Keratinocyte (primary cell): Measurements from ENCODE around the gene KHNYN. TPM values are rescaled to one million over a fixed set of nuclear protein-coding genes. Genes with fewer than 3 reads are reported as not detected.

ENCODE experiments used
- DNase-seq: peaks from one replicate; pipeline ENCODE4 v3.0.0-alpha.2; 2011; ENCODE audit warnings: low read depth, missing footprints, low spot score
- FAIRE-seq: peaks from 2 replicates; lab custom pipeline; 2011; peaks lifted over from hg19 to GRCh38; lab: Jason Lieb, UNC
- H2AFZ ChIP-seq: 2 replicates; pipeline ENCODE4 v1.6.0; 2012; ENCODE audit warnings: low read length, control low read depth, inconsistent platforms; ENCODE audit not compliant: control insufficient read depth
- H3K27ac ChIP-seq: 2 replicates; pipeline ENCODE4 v1.5.1; 2011; ENCODE audit warnings: low read length; ENCODE audit not compliant: control insufficient read depth, insufficient read depth
- H3K27me3 ChIP-seq: 3 replicates; pipeline ENCODE4 v1.6.0; 2011; ENCODE audit warnings: low read length; ENCODE audit not compliant: control insufficient read depth, insufficient read depth; ENCODE audit errors: extremely low read depth
- H3K36me3 ChIP-seq, 2 experiments: 2 replicates in 1 of 2; 3 replicates in 1 of 2; pipeline ENCODE4 v1.5.1; 2011; ENCODE audit warnings: low read length in 2 of 2, mild to moderate bottlenecking in 1 of 2; ENCODE audit not compliant: control insufficient read depth in 2 of 2, insufficient read depth in 2 of 2; ENCODE audit errors: extremely low read depth in 1 of 2
- H3K4me1 ChIP-seq: 3 replicates; pipeline ENCODE4 v1.5.1; 2011; ENCODE audit warnings: low read length; ENCODE audit not compliant: control insufficient read depth, insufficient read depth; ENCODE audit errors: extremely low read depth
- H3K4me2 ChIP-seq: 3 replicates; pipeline ENCODE4 v1.6.0; 2011; ENCODE audit warnings: low read depth, low read length; ENCODE audit not compliant: control insufficient read depth, insufficient read depth; ENCODE audit errors: extremely low read depth
- H3K4me3 ChIP-seq, 3 experiments: fragments of 200-600 bp in 1 of 3; sonication (generic) in 1 of 3; 2 replicates in 2 of 3; 3 replicates in 1 of 3; pipeline ENCODE4 v1.5.1; 2011 to 2016; ENCODE audit warnings: low read length in 3 of 3, mild to moderate bottlenecking in 3 of 3, control low read depth in 2 of 3, inconsistent platforms in 1 of 3, low read depth in 1 of 3, mixed read lengths in 1 of 3, mixed run types in 1 of 3, moderate library complexity in 1 of 3; ENCODE audit not compliant: control insufficient read depth in 2 of 3, insufficient read depth in 2 of 3; ENCODE audit errors: extremely low read depth in 1 of 3
- H3K79me2 ChIP-seq: 2 replicates; pipeline ENCODE4 v1.6.0; 2012; ENCODE audit warnings: low read length; ENCODE audit not compliant: control insufficient read depth, insufficient read depth
- H3K9ac ChIP-seq: 3 replicates; pipeline ENCODE4 v1.6.0; 2011; ENCODE audit warnings: low read length; ENCODE audit not compliant: control insufficient read depth, insufficient read depth; ENCODE audit errors: extremely low read depth
- H3K9me1 ChIP-seq: 3 replicates; pipeline ENCODE4 v1.6.0; 2011; ENCODE audit warnings: low read length; ENCODE audit not compliant: control insufficient read depth, insufficient read depth; ENCODE audit errors: extremely low read depth
- H3K9me3 ChIP-seq: 2 replicates; pipeline ENCODE4 v1.5.1; 2012; ENCODE audit warnings: low read depth, low read length; ENCODE audit not compliant: control insufficient read depth
- H4K20me1 ChIP-seq: 3 replicates; pipeline ENCODE4 v1.6.0; 2011; ENCODE audit warnings: low read length; ENCODE audit not compliant: control insufficient read depth, insufficient read depth; ENCODE audit errors: extremely low read depth
- EZH2 ChIP-seq: IDR thresholded peaks from one replicate; pipeline ENCODE4 v1.6.1; 2012; ENCODE audit warnings: inconsistent platforms, mild to moderate bottlenecking, low read length, moderate library complexity
- dilution Hi-C: fragments of 300-500 bp; cut with MboI; formaldehyde crosslinking; loops from one replicate; pipeline ENCODE4 v1.7.0; 2020; ENCODE audit warnings: low sequenced_read_pairs; ENCODE audit not compliant: extremely low pct_ligation_motif_present
- polyA plus RNA-seq, 5 experiments: library from polyadenylated mRNA; depleted of rRNA in 3 of 5; stranded (reverse) in 3 of 5; stranded (forward) in 1 of 5; unstranded in 1 of 5; fragments of >200 nt; gene quantifications; 1 replicate in 1 of 5; 2 replicates in 3 of 5; 3 replicates in 1 of 5; pipeline versions ENCODE4 v1.2.1 to v1.2.3, GENCODE V29; 2011 to 2012; ENCODE audit warnings: missing spikeins in 2 of 5, low read depth in 1 of 5, low replicate concordance in 1 of 5
- TF ChIP-seq, protein P1 (sequence below), 3 experiments: IDR thresholded peaks in 1 of 3; conservative IDR thresholded peaks in 1 of 3; optimal IDR thresholded peaks in 1 of 3; 2 replicates in 2 of 3; 3 replicates in 1 of 3; pipeline versions ENCODE3 to v1.5.1; 2011; ENCODE audit warnings: low read length in 3 of 3, mild to moderate bottlenecking in 3 of 3, moderate library complexity in 2 of 3, control low read depth in 1 of 3, inconsistent platforms in 1 of 3; ENCODE audit not compliant: insufficient read depth in 2 of 3; ENCODE audit errors: extremely low read depth in 1 of 3

The KHNYN gene
- polyA plus RNA-seq, 1 donor (not counting 4 experiments of a cell fraction or from before 2014, with no cell fraction given): 26.0 TPM

GRCh38 chr14:24399999-24400718 lies 29.6 kb upstream of the KHNYN start:
- Histone ChIP-seq H3K27me3 (no peaks in the 10 kb centered on the region), H4K20me1 (no peaks in the 10 kb centered on the region), H3K9me3 (no peaks in the 10 kb centered on the region), H2AFZ (no peak overlapping the region), H3K4me1 (peaks cover 41% of the 10 kb centered on the region), H3K27ac (no peak overlapping the region), H3K36me3 (no peaks in the 10 kb centered on the region), H3K9ac (no peak overlapping the region), H3K4me2 (peak overlapping the region; percentile 67), H3K4me3 (no peak overlapping the region), H3K79me2 (no peaks in the 10 kb centered on the region), H3K9me1 (no peaks in the 10 kb centered on the region)
- TF ChIP-seq, protein P1, sequence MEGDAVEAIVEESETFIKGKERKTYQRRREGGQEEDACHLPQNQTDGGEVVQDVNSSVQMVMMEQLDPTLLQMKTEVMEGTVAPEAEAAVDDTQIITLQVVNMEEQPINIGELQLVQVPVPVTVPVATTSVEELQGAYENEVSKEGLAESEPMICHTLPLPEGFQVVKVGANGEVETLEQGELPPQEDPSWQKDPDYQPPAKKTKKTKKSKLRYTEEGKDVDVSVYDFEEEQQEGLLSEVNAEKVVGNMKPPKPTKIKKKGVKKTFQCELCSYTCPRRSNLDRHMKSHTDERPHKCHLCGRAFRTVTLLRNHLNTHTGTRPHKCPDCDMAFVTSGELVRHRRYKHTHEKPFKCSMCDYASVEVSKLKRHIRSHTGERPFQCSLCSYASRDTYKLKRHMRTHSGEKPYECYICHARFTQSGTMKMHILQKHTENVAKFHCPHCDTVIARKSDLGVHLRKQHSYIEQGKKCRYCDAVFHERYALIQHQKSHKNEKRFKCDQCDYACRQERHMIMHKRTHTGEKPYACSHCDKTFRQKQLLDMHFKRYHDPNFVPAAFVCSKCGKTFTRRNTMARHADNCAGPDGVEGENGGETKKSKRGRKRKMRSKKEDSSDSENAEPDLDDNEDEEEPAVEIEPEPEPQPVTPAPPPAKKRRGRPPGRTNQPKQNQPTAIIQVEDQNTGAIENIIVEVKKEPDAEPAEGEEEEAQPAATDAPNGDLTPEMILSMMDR (optimal IDR thresholded peaks at IDR 0.05 in 1 of 3, IDR thresholded peaks at IDR 0.05 in 1 of 3, conservative IDR thresholded peaks at IDR 0.05 in 1 of 3; ENCODE audit: extremely low read depth in 1 of 3, insufficient read depth in 2 of 3, low read length in 3 of 3): no peak
- TF ChIP-seq EZH2: no peak
- FAIRE-seq (no peak), DNase-seq (no peak)
- dilution Hi-C loops: no loop called here

GRCh38 chr14:24401810-24402702 lies 27.7 kb upstream of the KHNYN start:
- dilution Hi-C loops: no loop called here
- no peak overlapping the region for H3K27ac ChIP-seq

More at GRCh38 chr14:24401810-24402702, 27.7 kb upstream of the KHNYN start:
- no peaks in the 10 kb centered on the region for H3K36me3 ChIP-seq
- no peaks in the 10 kb centered on the region for H3K27me3 ChIP-seq
- H4K20me1 ChIP-seq: no peaks in the 10 kb centered on the region
- no peak overlapping the region for H3K4me3 ChIP-seq
- TF ChIP-seq EZH2: no peak
- TF ChIP-seq, protein P1 (optimal IDR thresholded peaks at IDR 0.05 in 1 of 3, IDR thresholded peaks at IDR 0.05 in 1 of 3, conservative IDR thresholded peaks at IDR 0.05 in 1 of 3; ENCODE audit: extremely low read depth in 1 of 3, insufficient read depth in 2 of 3, low read length in 3 of 3): no peak
- no peak for FAIRE-seq
- no peaks in the 10 kb centered on the region for H3K79me2 ChIP-seq
- no peak overlapping the region for H3K4me2 ChIP-seq
- H3K9me3 ChIP-seq: no peaks in the 10 kb centered on the region
- H3K4me1 ChIP-seq: peaks cover 23% of the 10 kb centered on the region
- no peak overlapping the region for H2AFZ ChIP-seq
- no peak overlapping the region for H3K9ac ChIP-seq
- no peak for DNase-seq
- no peaks in the 10 kb centered on the region for H3K9me1 ChIP-seq
